ENCODE results near the gene MAPK1. TPM values are rescaled to one million over a fixed set of nuclear protein-coding genes. Genes with fewer than 3 reads are reported as not detected.
"Not testable (repeated sequence)": the region's sequence is repeated elsewhere in the genome, so short reads cannot be mapped to it uniquely, and the experiment has no call there.

MAPK1 gene
- total RNA-seq, 2 donors from 2014 or later, result 61.4 to 63.1 TPM

GRCh38 chr22:21841422-21841821, 26.0 kb downstream of the MAPK1 start:
- Histone ChIP-seq H3K27me3 (replicated peaks; ENCODE audit: insufficient read depth) (no peaks in the 10 kb centered on the region), H3K4me1 (ENCODE audit: control insufficient read depth in 1 of 2, low read depth in 2 of 2) (peaks cover 23 to 55% of the 10 kb centered on the region in 2 donors), H3K27ac (no peak overlapping the region), H3K36me3 (no peaks in the 10 kb centered on the region), H3K4me3 (no peak overlapping the region), H3K9me3 (no peaks in the 10 kb centered on the region)
- ATAC-seq (ENCODE audit: insufficient number of reproducible peaks, low FRiP score, low read depth), result no peak
- DNase-seq (ENCODE audit: low spot score), result no peak
- TF ChIP-seq CTCF (IDR thresholded peaks at IDR 0.05), result no peak

GRCh38 chr22:21840236-21840823, 27.1 kb downstream of the MAPK1 start:
- H3K27me3 ChIP-seq (replicated peaks; ENCODE audit: insufficient read depth), result no peaks in the 10 kb centered on the region
- no peak overlapping the region for H3K27ac ChIP-seq
- DNase-seq (ENCODE audit: low spot score) (no peak), ATAC-seq (ENCODE audit: insufficient number of reproducible peaks, low FRiP score, low read depth) (no peak)
- H3K9me3 ChIP-seq, result no peaks in the 10 kb centered on the region
- no peak for TF ChIP-seq CTCF (IDR thresholded peaks at IDR 0.05)
- no peaks in the 10 kb centered on the region for H3K36me3 ChIP-seq
- peaks cover 24 to 54% of the 10 kb centered on the region in 2 donors for H3K4me1 ChIP-seq (ENCODE audit: control insufficient read depth in 1 of 2, low read depth in 2 of 2)
- no peak overlapping the region for H3K4me3 ChIP-seq

GRCh38 chr22:21839765-21840140, 27.7 kb downstream of the MAPK1 start:
- ATAC-seq (ENCODE audit: insufficient number of reproducible peaks, low FRiP score, low read depth) (no peak), DNase-seq (ENCODE audit: low spot score) (no peak)
- peaks cover 29 to 54% of the 10 kb centered on the region in 2 donors for H3K4me1 ChIP-seq (ENCODE audit: control insufficient read depth in 1 of 2, low read depth in 2 of 2)
- H3K9me3 ChIP-seq, result no peaks in the 10 kb centered on the region
- TF ChIP-seq CTCF (IDR thresholded peaks at IDR 0.05), result no peak
- no peaks in the 10 kb centered on the region for H3K27me3 ChIP-seq (replicated peaks; ENCODE audit: insufficient read depth)
- H3K27ac ChIP-seq, result no peak overlapping the region
- no peak overlapping the region for H3K4me3 ChIP-seq
- no peaks in the 10 kb centered on the region for H3K36me3 ChIP-seq

GRCh38 chr22:21839104-21839764, 28.2 kb downstream of the MAPK1 start:
- Histone ChIP-seq H3K27ac (peak overlapping the region in 1 of 2 donors; percentile 93), H3K4me1 (ENCODE audit: control insufficient read depth in 1 of 2, low read depth in 2 of 2) (peaks cover 32 to 53% of the 10 kb centered on the region in 2 donors)
- not testable (repeated sequence) for H3K9me3 ChIP-seq; H3K36me3 ChIP-seq; ATAC-seq (ENCODE audit: insufficient number of reproducible peaks, low FRiP score, low read depth); DNase-seq (ENCODE audit: low spot score); H3K27me3 ChIP-seq (replicated peaks; ENCODE audit: insufficient read depth); H3K4me3 ChIP-seq

GRCh38 chr22:21837248-21837979, 30.0 kb downstream of the MAPK1 start:
- peaks cover 35 to 56% of the 10 kb centered on the region in 2 donors for H3K4me1 ChIP-seq (ENCODE audit: control insufficient read depth in 1 of 2, low read depth in 2 of 2)
- no peak for TF ChIP-seq CTCF (IDR thresholded peaks at IDR 0.05)

GRCh38 chr22:21836486-21836885, 31.0 kb downstream of the MAPK1 start:
- not testable (repeated sequence) for ATAC-seq (ENCODE audit: insufficient number of reproducible peaks, low FRiP score, low read depth); H3K27me3 ChIP-seq (replicated peaks; ENCODE audit: insufficient read depth); H3K4me3 ChIP-seq; DNase-seq (ENCODE audit: low spot score); H3K9me3 ChIP-seq; H3K36me3 ChIP-seq
- H3K4me1 ChIP-seq (ENCODE audit: control insufficient read depth in 1 of 2, low read depth in 2 of 2), result peaks cover 39 to 62% of the 10 kb centered on the region in 2 donors
- H3K27ac ChIP-seq, result peak overlapping the region; percentile 75 to 93

More at GRCh38 chr22:21837248-21837979, 30.0 kb downstream of the MAPK1 start:
- peak; percentile 87 for ATAC-seq (ENCODE audit: insufficient number of reproducible peaks, low FRiP score, low read depth)
- H3K9me3 ChIP-seq, result no peaks in the 10 kb centered on the region
- DNase-seq (ENCODE audit: low spot score), result no peak
- peak overlapping the region; percentile 75 to 93 for H3K27ac ChIP-seq
- H3K4me3 ChIP-seq, result peak overlapping the region; percentile 43
- no peaks in the 10 kb centered on the region for H3K27me3 ChIP-seq (replicated peaks; ENCODE audit: insufficient read depth)
- H3K36me3 ChIP-seq, result no peaks in the 10 kb centered on the region

Data from thoracic aorta (tissue), 2 donors.